ENCODE measurements around the gene DOCK1.

- TF ChIP-seq POLR2A (IDR thresholded peaks at IDR 0.05): no peak
- TF ChIP-seq CTCF (IDR thresholded peaks at IDR 0.05 in 4 of 5, conservative IDR thresholded peaks at IDR 0.05 in 1 of 5): no peak
Measured at GRCh38 chr10:126867567-126868365, 37.5 kb upstream of the DOCK1 start.

Measured in gastrocnemius medialis (tissue), 4 donors.